ENCODE results near the gene TXNL4A.

GRCh38 chr18:79971986-79972385, 16.4 kb downstream of the TXNL4A start:
- TF ChIP-seq CTCF (IDR thresholded peaks at IDR 0.05 in 2 of 3, conservative IDR thresholded peaks at IDR 0.05 in 1 of 3; ENCODE audit: borderline replicate concordance in 1 of 3, insufficient read depth in 1 of 3, low read depth in 2 of 3, low read length in 2 of 3) (no peak), RAD21 (IDR thresholded peaks at IDR 0.05; ENCODE audit: low read depth) (no peak), CBX3 (IDR thresholded peaks at IDR 0.05; ENCODE audit: low read depth) (no peak), TCF7L2 (IDR thresholded peaks at IDR 0.05; ENCODE audit: borderline replicate concordance, extremely low read depth, insufficient read depth, insufficient read length) (no peak), ZNF274 (IDR thresholded peaks at IDR 0.05; ENCODE audit: low read depth, low read length) (no peak), CEBPB (IDR thresholded peaks at IDR 0.05; ENCODE audit: low read depth) (no peak), REST (IDR thresholded peaks at IDR 0.05; ENCODE audit: low read depth) (no peak), POLR2A (IDR thresholded peaks at IDR 0.05; ENCODE audit: borderline replicate concordance, extremely low read depth, insufficient read depth, insufficient read length) (no peak), MAX (IDR thresholded peaks at IDR 0.05) (no peak), JUND (IDR thresholded peaks at IDR 0.05) (no peak), ATF3 (IDR thresholded peaks at IDR 0.05) (no peak), SIN3A (IDR thresholded peaks at IDR 0.05; ENCODE audit: low read depth) (no peak)
